A673 (cell line): ENCODE results near the gene SV2C. TPM values are rescaled to one million over a fixed set of nuclear protein-coding genes. Genes with fewer than 3 reads are reported as not detected.

Experiments used
- BruUV-seq: library from RNA; stranded (reverse); fragments of 400-500 nt; replicated peaks from 2 replicates; lab custom pipeline; 2021; lab: Mats Ljungman, UMichigan
- CTCF ChIA-PET: fragments of 300-600 bp; sonication (Branson Sonifier 250); formaldehyde crosslinking; loops from one replicate; lab custom pipeline; 2022; ENCODE audit warnings: antibody characterized with exemption; lab: Charles Lee
- POLR2A ChIA-PET: fragments of 300-600 bp; sonication (Branson Sonifier 250); formaldehyde crosslinking; loops from one replicate; lab custom pipeline; 2022; ENCODE audit warnings: antibody characterized with exemption; ENCODE audit not compliant: low non-redundant PET; lab: Charles Lee
- DNase-seq: peaks from one replicate; pipeline ENCODE4 v3.0.0-alpha.2; 2015; ENCODE audit warnings: low spot score
- H3K27ac ChIP-seq: fragments of 200-600 bp; sonication (generic); 2 replicates; pipeline ENCODE4 v1.5.1; 2016; ENCODE audit warnings: mixed run types, low read depth, mild to moderate bottlenecking, mixed read lengths, antibody characterized with exemption, low read length; ENCODE audit not compliant: poor library complexity, severe bottlenecking
- H3K27me3 ChIP-seq: fragments of 200-600 bp; sonication (generic); replicated peaks from 2 replicates; pipeline ENCODE4 v1.6.1; 2017; ENCODE audit warnings: mixed run types, low read depth, mild to moderate bottlenecking, mixed read lengths, antibody characterized with exemption, low read length; ENCODE audit not compliant: insufficient read depth, poor library complexity
- H3K36me3 ChIP-seq: fragments of 200-600 bp; sonication (generic); 2 replicates; pipeline ENCODE4 v1.6.1; 2016; ENCODE audit warnings: mixed run types, mild to moderate bottlenecking, mixed read lengths, antibody characterized with exemption, low read length; ENCODE audit not compliant: insufficient read depth, poor library complexity, severe bottlenecking
- H3K4me1 ChIP-seq: fragments of 200-600 bp; sonication (generic); 2 replicates; pipeline ENCODE4 v1.6.1; 2017; ENCODE audit warnings: mixed run types, mild to moderate bottlenecking, mixed read lengths, antibody characterized with exemption, low read length; ENCODE audit not compliant: insufficient read depth, poor library complexity, severe bottlenecking
- H3K4me3 ChIP-seq: fragments of 200-600 bp; sonication (generic); 2 replicates; pipeline ENCODE4 v1.5.1; 2016; ENCODE audit warnings: low read depth, mixed run types, mild to moderate bottlenecking, mixed read lengths, low read length; ENCODE audit not compliant: poor library complexity, severe bottlenecking
- H3K9me3 ChIP-seq: fragments of 200-600 bp; sonication (generic); 2 replicates; pipeline ENCODE4 v1.6.1; 2016; ENCODE audit warnings: mixed run types, low read depth, mild to moderate bottlenecking, mixed read lengths, antibody characterized with exemption, low read length; ENCODE audit not compliant: poor library complexity, severe bottlenecking
- EZH2 ChIP-seq: fragments of 200-600 bp; sonication (generic); IDR thresholded peaks from 2 replicates; pipeline ENCODE4 v1.6.1; 2017; ENCODE audit warnings: borderline replicate concordance, low read depth, mild to moderate bottlenecking, mixed read lengths, antibody characterized with exemption, low read length; ENCODE audit not compliant: poor library complexity, severe bottlenecking
- intact Hi-C: fragments of 100-400 bp; cut with micrococcal nuclease; formaldehyde crosslinking; loops from one replicate; pipeline ENCODE4 v1.10.0; 2022; ENCODE audit not compliant: unreplicated experiment
- total RNA-seq: library from RNA; stranded (reverse); gene quantifications from 2 replicates; pipeline ENCODE4 v1.2.3, GENCODE V29; 2021
- TF ChIP-seq, protein P1 (sequence below): fragments of 300-800, 200-600 bp; sonication (generic); conservative IDR thresholded peaks from 2 replicates; pipeline ENCODE4 v1.5.1; 2017; ENCODE audit warnings: low read depth, mild to moderate bottlenecking, antibody characterized with exemption, low read length, moderate library complexity, mixed read lengths

SV2C gene
- total RNA-seq, 1 experiment from 2014 or later: 3.1 TPM

DNA sequence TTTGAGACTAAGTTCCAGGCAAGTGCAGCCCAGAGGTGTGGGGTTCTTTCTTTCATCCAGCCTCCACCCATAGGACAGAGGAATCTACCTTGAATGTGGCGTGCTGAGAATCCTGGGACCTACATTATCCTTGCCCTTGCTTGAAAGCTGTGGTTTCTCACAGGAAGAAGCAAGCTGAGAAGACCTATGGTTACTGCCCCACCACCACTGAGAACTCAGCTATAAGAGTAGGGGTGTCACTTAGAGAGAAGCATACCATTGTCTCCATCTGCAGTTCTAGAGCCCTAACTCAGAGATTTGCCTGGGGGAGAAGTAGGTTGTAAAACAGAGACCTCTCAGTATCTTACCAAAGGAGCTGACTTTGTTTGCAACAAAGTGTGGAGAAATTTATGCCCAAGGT, 72.4 kb downstream of the SV2C start:
- intact Hi-C loops: no loop called here
- ChIA-PET POLR2A (no interaction called here), CTCF (no interaction called here)
- no peak for DNase-seq
- H3K27ac ChIP-seq: no peak overlapping the region
- no TSS peak for BruUV-seq
- no peak for TF ChIP-seq EZH2
- TF ChIP-seq, protein P1, sequence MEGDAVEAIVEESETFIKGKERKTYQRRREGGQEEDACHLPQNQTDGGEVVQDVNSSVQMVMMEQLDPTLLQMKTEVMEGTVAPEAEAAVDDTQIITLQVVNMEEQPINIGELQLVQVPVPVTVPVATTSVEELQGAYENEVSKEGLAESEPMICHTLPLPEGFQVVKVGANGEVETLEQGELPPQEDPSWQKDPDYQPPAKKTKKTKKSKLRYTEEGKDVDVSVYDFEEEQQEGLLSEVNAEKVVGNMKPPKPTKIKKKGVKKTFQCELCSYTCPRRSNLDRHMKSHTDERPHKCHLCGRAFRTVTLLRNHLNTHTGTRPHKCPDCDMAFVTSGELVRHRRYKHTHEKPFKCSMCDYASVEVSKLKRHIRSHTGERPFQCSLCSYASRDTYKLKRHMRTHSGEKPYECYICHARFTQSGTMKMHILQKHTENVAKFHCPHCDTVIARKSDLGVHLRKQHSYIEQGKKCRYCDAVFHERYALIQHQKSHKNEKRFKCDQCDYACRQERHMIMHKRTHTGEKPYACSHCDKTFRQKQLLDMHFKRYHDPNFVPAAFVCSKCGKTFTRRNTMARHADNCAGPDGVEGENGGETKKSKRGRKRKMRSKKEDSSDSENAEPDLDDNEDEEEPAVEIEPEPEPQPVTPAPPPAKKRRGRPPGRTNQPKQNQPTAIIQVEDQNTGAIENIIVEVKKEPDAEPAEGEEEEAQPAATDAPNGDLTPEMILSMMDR: no peak
- no peaks in the 10 kb centered on the region for H3K36me3 ChIP-seq
- no peak overlapping the region for H3K4me3 ChIP-seq
- peaks cover 4% of the 10 kb centered on the region for H3K27me3 ChIP-seq
- H3K4me1 ChIP-seq: no peaks in the 10 kb centered on the region
- H3K9me3 ChIP-seq: no peaks in the 10 kb centered on the region

DNA sequence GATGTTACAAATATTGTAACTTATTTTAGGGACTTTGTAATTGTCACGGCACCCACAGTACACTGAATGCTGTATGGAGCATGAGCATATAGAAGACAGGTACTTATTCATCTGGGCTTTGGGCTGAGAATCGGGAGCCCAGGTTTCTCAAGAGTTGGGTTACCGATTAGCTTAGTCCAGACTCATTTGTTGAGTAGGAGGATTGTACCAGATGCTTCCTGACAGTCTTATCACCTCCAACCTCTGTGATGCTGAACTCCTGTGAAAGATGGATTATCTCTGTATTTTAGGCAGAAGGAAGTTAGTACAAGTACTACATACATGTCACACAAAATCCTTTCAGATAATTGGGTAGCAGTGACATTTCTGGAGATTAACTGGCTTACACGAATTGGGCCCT, 79.2 kb downstream of the SV2C start:
- H3K9me3 ChIP-seq: no peaks in the 10 kb centered on the region
- ChIA-PET POLR2A (no interaction called here), CTCF (no interaction called here)
- peaks cover 5% of the 10 kb centered on the region for H3K27me3 ChIP-seq
- no peak for TF ChIP-seq EZH2
- TF ChIP-seq, protein P1: no peak
- BruUV-seq: no TSS peak
- no peak for DNase-seq
- intact Hi-C loops: loop anchor here (10.0 kb wide), 1 partner anchor 418 kb away; no protein-coding TSS in a partner anchor
- no peak overlapping the region for H3K4me3 ChIP-seq
- H3K4me1 ChIP-seq: no peaks in the 10 kb centered on the region
- no peaks in the 10 kb centered on the region for H3K36me3 ChIP-seq
- H3K27ac ChIP-seq: no peak overlapping the region

DNA sequence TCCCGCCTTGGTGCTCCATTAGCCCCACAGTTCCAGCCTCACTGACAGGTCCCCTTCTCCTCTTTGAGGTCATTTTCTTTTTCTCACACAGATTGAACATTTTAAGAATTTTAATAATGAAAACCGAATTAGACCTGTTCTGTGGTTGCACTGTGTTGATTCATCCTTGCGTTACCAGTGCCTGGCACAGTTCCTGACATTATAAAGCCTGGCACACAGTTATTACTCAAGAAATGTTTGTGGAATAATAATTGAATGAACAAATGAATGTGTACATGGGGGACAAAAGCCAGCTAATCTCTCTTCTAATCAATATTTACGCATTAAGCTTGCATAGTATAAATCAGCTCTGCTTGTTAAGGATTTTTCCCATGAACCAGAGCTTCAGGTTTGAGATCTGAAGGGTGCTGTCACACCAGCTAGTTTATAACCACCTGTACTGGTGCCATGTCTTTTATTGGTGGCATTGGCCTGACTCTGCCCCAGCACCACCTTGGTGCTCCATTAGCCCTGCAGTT, 80.0 kb downstream of the SV2C start:
- no peak for DNase-seq
- Histone ChIP-seq H3K4me3 (no peak overlapping the region), H3K27ac (no peak overlapping the region), H3K9me3 (no peaks in the 10 kb centered on the region), H3K27me3 (peaks cover 5% of the 10 kb centered on the region), H3K36me3 (no peaks in the 10 kb centered on the region), H3K4me1 (no peaks in the 10 kb centered on the region)
- POLR2A ChIA-PET: no interaction called here
- TF ChIP-seq, protein P1: no peak
- no peak for TF ChIP-seq EZH2
- intact Hi-C loops: loop anchor here (10.0 kb wide), 1 partner anchor 418 kb away; no protein-coding TSS in a partner anchor
- BruUV-seq: no TSS peak
- CTCF ChIA-PET: no interaction called here
